ENCODE results near the gene PTPRN2. TPM values are rescaled to one million over a fixed set of nuclear protein-coding genes. Genes with fewer than 3 reads are reported as not detected.

The PTPRN2 gene
- total RNA-seq, 1 donor: 0.09 TPM

DNA sequence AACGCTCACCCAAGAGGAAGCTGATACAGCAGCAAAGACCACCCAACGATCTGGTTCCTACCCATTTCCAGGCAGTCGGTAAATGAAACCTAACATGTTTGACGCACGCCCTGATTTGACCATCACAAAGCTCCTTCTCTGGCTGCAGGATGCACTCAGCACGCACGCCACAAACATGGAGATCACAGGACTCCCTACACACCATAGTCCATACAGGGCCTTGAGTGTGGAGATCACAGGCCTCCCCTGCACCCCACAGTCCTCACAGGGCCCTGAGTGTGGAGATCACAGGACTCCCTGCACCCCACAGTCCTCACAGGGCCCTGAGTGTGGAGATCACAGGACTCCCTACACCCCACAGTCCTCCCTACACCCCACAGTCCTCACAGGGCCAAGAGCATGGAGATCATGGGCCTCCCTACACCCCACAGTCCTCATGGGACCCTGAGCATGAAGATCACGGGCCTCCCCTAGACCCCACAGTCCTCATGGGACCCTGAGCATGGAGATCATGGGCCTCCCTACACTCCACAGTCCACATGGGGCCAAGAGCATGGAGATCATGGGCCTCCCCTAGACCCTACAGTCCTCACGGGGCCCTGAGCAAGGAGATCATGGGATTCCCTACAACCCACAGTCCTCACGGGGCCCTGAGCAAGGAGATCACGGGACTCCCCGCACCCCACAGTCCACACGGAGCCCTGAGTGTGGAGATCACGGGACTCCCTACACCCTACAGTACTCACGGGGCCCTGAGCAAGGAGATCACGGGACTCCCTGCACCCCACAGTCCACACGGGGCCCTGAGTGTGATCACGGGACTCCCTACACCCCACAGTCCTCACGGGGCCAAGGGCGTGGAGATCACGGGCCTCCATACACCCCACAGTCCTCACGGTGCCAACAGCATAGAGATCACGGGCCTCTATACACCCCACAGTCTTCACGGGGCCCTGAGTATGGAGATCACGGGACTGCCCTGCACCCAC, 841.6 kb downstream of the PTPRN2 start:
- no peak overlapping the region for H3K4me3 ChIP-seq (ENCODE audit: low read depth, low read length)
- TF ChIP-seq, protein P1, sequence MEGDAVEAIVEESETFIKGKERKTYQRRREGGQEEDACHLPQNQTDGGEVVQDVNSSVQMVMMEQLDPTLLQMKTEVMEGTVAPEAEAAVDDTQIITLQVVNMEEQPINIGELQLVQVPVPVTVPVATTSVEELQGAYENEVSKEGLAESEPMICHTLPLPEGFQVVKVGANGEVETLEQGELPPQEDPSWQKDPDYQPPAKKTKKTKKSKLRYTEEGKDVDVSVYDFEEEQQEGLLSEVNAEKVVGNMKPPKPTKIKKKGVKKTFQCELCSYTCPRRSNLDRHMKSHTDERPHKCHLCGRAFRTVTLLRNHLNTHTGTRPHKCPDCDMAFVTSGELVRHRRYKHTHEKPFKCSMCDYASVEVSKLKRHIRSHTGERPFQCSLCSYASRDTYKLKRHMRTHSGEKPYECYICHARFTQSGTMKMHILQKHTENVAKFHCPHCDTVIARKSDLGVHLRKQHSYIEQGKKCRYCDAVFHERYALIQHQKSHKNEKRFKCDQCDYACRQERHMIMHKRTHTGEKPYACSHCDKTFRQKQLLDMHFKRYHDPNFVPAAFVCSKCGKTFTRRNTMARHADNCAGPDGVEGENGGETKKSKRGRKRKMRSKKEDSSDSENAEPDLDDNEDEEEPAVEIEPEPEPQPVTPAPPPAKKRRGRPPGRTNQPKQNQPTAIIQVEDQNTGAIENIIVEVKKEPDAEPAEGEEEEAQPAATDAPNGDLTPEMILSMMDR (IDR thresholded peaks at IDR 0.05; ENCODE audit: insufficient read depth, low read length): no peak
- DNase-seq (ENCODE audit: low read depth): no peak

GRCh38 chr7:157744786-157745601, 842.6 kb downstream of the PTPRN2 start:
- TF ChIP-seq, protein P1 (IDR thresholded peaks at IDR 0.05; ENCODE audit: insufficient read depth, low read length): no peak
- DNase-seq (ENCODE audit: low read depth): no peak
- no peak overlapping the region for H3K4me3 ChIP-seq (ENCODE audit: low read depth, low read length)

DNA sequence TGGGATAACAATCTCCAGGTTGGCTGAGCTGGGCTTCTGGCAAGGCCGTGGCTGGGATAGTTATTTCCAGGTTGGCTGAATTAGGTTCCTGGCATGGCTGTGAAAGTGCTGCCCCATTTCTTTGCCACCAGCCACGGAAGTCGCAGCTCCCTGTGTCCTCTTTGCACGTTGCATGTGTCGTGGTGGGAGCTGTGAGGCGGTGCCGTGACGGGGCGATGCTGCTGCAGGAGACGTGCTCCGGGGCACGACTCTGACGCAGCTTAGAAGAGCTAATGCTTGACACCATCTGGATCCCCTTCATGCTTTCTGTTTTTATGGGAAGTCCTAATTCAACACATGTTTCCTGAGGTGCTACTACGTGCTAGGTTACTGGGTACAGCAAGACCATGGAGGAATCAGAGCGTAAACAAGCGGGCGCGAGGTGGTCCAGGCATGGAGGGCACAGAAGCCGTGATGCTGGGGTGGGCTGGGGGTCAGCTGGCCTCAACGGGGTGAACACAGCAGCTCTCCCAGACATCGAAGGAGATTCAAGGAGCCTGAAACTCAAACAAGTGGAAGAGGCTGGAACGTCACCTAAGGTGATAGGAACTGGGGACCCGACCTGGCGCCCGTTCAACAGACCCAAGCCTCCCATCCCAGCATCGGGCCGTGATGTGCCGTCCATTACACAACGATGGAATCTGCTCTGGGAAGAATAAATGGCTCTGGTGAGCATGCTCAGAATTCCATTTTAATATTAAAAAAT, 843.7 kb downstream of the PTPRN2 start:
- no peak overlapping the region for H3K4me3 ChIP-seq (ENCODE audit: low read depth, low read length)
- TF ChIP-seq, protein P1 (IDR thresholded peaks at IDR 0.05; ENCODE audit: insufficient read depth, low read length): no peak
- no peak for DNase-seq (ENCODE audit: low read depth)

DNA sequence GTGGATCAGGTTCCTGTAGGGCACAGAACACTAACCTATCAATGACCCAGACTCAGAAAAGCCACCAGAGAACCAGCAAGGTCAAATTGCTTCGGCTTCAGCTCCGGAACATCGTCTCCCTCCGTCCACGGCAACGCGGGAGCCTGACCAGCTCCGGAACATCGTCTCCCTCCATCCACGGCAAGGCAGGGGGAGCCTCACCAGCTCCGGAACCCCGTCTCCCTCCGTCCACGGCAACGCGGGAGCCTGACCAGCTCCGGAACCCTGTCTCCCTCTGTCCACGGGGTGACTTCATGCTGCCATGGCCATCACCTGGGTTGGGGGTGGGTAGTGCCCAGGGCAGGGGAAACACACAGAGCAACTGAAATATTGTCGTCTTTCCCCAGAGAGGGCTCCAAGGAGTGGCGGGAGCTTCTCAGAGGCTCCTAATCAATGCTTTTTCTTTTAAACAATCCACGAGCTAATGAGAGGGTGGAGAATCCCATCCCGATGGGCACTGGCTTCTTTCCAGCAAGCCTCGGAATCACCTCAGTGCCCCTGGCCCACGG, 847.3 kb downstream of the PTPRN2 start:
- TF ChIP-seq, protein P1 (IDR thresholded peaks at IDR 0.05; ENCODE audit: insufficient read depth, low read length): no peak
- H3K4me3 ChIP-seq (ENCODE audit: low read depth, low read length): no peak overlapping the region
- no peak for DNase-seq (ENCODE audit: low read depth)

DNA sequence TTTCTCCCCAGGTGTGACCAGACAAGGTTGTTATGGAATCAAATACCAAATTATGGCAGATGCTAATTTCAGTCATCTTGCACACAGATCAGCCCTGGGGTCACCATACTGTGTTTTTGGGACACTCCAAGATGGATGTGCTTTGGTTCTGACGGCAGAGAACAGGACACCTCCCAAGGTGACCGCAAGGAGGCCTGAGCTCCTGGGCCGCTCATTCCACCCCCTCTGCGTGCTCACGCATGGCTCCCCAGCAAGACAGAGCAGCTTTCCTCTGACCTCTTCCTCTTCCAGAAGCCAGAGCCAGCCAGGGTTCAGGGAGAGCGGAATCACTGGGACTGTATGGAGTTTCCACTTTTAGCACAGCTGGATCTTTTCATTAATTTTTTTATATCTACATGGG, 848.0 kb downstream of the PTPRN2 start:
- no peak for DNase-seq (ENCODE audit: low read depth)
- TF ChIP-seq, protein P1 (IDR thresholded peaks at IDR 0.05; ENCODE audit: insufficient read depth, low read length): no peak
- no peak overlapping the region for H3K4me3 ChIP-seq (ENCODE audit: low read depth, low read length)

DNA sequence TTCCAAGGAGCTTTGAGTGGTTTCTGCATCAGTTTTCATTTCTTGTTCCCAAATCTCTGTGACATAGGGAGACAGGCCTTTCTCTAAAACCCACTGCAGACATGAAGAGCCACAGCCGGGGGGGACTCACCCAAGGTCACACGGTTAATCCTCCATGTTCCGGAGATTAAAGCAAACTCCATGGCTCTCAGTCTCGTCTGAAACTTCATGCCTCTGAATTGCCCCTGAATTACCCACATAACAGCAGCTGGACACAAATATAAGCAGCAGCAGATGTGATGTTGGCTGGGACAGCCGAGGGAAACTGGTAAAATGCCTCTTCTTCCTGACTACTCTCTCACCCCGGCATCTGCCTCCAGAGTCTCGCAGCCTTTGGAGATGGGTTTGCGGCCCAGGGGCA, 848.6 kb downstream of the PTPRN2 start:
- no peak overlapping the region for H3K4me3 ChIP-seq (ENCODE audit: low read depth, low read length)
- TF ChIP-seq, protein P1 (IDR thresholded peaks at IDR 0.05; ENCODE audit: insufficient read depth, low read length): no peak
- DNase-seq (ENCODE audit: low read depth): no peak

All from fibroblast of the aortic adventitia (primary cell).